ENCODE measurements around the gene HOXB13. TPM values are rescaled to one million over a fixed set of nuclear protein-coding genes. Genes with fewer than 3 reads are reported as not detected.

The HOXB13 gene
- not detected in 2 replicates for total RNA-seq (2021)
- long read RNA-seq = 0 reads

DNA sequence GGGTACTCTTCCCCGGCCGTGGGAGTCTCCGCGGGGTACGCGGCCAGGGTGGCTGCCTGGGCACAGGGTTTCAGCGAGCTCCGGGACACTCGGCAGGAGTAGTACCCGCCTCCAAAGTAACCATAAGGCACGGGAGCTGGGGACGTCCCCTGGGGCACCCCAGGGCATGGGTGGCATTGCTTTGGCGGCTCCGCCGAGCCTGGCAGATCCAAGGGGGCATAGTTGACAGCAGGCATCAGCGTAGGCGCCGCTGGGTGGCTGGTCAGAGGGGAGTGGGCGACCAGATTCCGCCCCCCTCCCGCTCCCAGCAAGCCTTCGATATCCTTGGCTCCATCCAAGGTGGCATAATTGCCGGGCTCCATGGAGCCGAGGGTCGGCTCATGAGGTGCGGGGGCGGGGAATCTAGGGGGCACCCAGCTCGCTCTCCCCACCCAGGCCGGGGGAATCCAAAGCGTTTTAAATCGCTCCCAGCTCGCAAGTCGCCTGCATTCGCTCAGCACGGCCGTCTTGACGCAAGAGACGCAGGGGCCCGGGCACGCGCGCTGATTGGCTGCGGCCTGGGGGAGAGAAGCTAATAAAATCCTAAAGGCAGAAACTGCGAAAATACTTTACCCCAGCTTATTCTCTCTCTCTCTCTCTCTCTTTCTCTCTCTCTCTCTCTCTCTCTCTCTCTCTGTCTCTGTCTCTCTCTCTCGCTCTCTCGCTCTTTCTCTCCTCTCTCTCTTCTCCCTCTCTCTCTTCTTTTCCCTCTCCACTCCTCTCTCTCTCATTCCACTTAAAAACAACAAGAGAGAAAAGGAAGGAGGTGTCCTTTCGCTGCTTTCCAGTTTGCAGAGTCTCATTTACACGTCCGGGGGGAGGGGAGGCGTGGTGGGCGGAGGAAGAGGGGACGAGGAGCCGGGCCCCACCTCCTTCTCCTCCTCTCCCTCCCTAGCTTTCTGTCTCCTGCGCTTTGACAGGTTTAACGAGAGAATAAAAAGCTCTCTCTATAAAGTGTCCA is at the start of gene HOXB13:
Gene HOXB13 (minus strand): TSS at position 519 of the 1,000 bp plus-strand sequence. CDS start 157 bp downstream, at position 362.
- Histone ChIP-seq H3K56ac (ENCODE audit: insufficient read length, low read depth, low read length) (no peak within 1 kb of the TSS), H3K4ac (ENCODE audit: low read depth, low read length) (no peak within 1 kb of the TSS), H3K4me2 (ENCODE audit: insufficient read depth, insufficient read length, low read length) (peak within 1 kb of the TSS; percentile 52), H3T11ph (ENCODE audit: low read length) (no peak within 1 kb of the TSS), H3K23me2 (ENCODE audit: insufficient read length, low read depth, low read length, poor library complexity, severe bottlenecking) (peaks cover 4% of the 10 kb centered on the region), H2BK120ac (ENCODE audit: low read depth, low read length, poor library complexity, severe bottlenecking) (no peak within 1 kb of the TSS), H3K27ac (ENCODE audit: insufficient read length, low read depth, low read length) (no peak within 1 kb of the TSS), H2BK15ac (ENCODE audit: low read depth, low read length) (no peak within 1 kb of the TSS), H2BK12ac (ENCODE audit: insufficient read length, low read depth, low read length) (no peak within 1 kb of the TSS), H4K91ac (ENCODE audit: insufficient read length, low read depth, low read length) (no peak within 1 kb of the TSS), H2AK5ac (ENCODE audit: insufficient read length, low read length) (no peak within 1 kb of the TSS), H3K18ac (ENCODE audit: insufficient read length, low read depth, low read length) (no peak within 1 kb of the TSS), H4K5ac (ENCODE audit: insufficient read length, low read depth, low read length) (no peak within 1 kb of the TSS), H2AFZ (ENCODE audit: low read length) (no peak within 1 kb of the TSS), H3K27me3 (ENCODE audit: insufficient read depth, low read length) (peaks cover 99% of the 10 kb centered on the region), H2BK20ac (ENCODE audit: low read depth, low read length, poor library complexity, severe bottlenecking) (no peak within 1 kb of the TSS), H4K8ac (replicated peaks; ENCODE audit: insufficient read length, low read depth, low read length) (no peak within 1 kb of the TSS), H3K4me1 (ENCODE audit: insufficient read depth, low read length) (no peaks in the 10 kb centered on the region), H3K79me2 (ENCODE audit: insufficient read depth, low read length) (no peaks in the 10 kb centered on the region), H3K9ac (ENCODE audit: extremely low read depth, insufficient read length, low read length) (no peak within 1 kb of the TSS), H3K14ac (ENCODE audit: insufficient read depth, low read length) (no peak within 1 kb of the TSS; the same call in 1 of the 2 replicates), H3K9me3 (ENCODE audit: control insufficient read depth, low read depth, low read length) (no peaks in the 10 kb centered on the region), H3K23ac (ENCODE audit: insufficient read length, low read depth, low read length) (no peak within 1 kb of the TSS), H3K79me1 (ENCODE audit: insufficient read depth, low read depth, low read length, poor library complexity, severe bottlenecking) (no peaks in the 10 kb centered on the region), H2BK5ac (ENCODE audit: insufficient read length, low read length) (no peak within 1 kb of the TSS), H4K20me1 (ENCODE audit: control insufficient read depth, insufficient read depth, insufficient read length) (peaks cover 4% of the 10 kb centered on the region)
- Mint-ChIP-seq H3K4me1 (peaks cover 16 to 26% of the 10 kb centered on the region in 2 experiments), H3K27me3 (ENCODE audit: low read depth) (peaks cover 100% of the 10 kb centered on the region), H3K27ac (no peak within 1 kb of the TSS), H3K36me3 (ENCODE audit: insufficient read depth in 1 of 3, low read depth in 3 of 3) (peaks cover 0 to 2% (median 0%) of the 10 kb centered on the region in 3 experiments; a peak in 1 of 7 replicates), H3K9me3 (peaks cover 4 to 15% of the 10 kb centered on the region in 2 experiments; a peak in 3 of 5 replicates), H3K4me3 (peak within 1 kb of the TSS; percentile 30 to 74)
- no CpG with 5 or more reads among the region's 55 CpGs for WGBS (ENCODE audit: extremely low coverage, insufficient read length, low lambda C conversion rate)
- peak; percentile 81 for DNase-seq
- TF ChIP-seq, protein P1, sequence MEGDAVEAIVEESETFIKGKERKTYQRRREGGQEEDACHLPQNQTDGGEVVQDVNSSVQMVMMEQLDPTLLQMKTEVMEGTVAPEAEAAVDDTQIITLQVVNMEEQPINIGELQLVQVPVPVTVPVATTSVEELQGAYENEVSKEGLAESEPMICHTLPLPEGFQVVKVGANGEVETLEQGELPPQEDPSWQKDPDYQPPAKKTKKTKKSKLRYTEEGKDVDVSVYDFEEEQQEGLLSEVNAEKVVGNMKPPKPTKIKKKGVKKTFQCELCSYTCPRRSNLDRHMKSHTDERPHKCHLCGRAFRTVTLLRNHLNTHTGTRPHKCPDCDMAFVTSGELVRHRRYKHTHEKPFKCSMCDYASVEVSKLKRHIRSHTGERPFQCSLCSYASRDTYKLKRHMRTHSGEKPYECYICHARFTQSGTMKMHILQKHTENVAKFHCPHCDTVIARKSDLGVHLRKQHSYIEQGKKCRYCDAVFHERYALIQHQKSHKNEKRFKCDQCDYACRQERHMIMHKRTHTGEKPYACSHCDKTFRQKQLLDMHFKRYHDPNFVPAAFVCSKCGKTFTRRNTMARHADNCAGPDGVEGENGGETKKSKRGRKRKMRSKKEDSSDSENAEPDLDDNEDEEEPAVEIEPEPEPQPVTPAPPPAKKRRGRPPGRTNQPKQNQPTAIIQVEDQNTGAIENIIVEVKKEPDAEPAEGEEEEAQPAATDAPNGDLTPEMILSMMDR (conservative IDR thresholded peaks at IDR 0.05) = no peak
